Astrocyte (in vitro differentiated cells and primary cell): Measurements from ENCODE around the gene CFAP57. TPM values are rescaled to one million over a fixed set of nuclear protein-coding genes. Genes with fewer than 3 reads are reported as not detected.

ENCODE experiments used
- DNase-seq: peaks from one replicate; pipeline ENCODE4 v3.0.0-alpha.2; 2010; ENCODE audit warnings: low read depth
- FAIRE-seq: peaks from 2 replicates; lab custom pipeline; 2011; peaks lifted over from hg19 to GRCh38; lab: Jason Lieb, UNC
- H2AFZ ChIP-seq: 2 replicates; pipeline ENCODE4 v1.6.0; 2012; ENCODE audit warnings: low read depth, low read length, inconsistent platforms
- H3K27ac ChIP-seq: 2 replicates; pipeline ENCODE4 v1.5.1; 2011; ENCODE audit warnings: low read depth, low read length, inconsistent platforms
- H3K27me3 ChIP-seq: 2 replicates; pipeline ENCODE4 v1.6.0; 2011; ENCODE audit warnings: low read length, inconsistent platforms; ENCODE audit not compliant: insufficient read depth
- H3K36me3 ChIP-seq: 2 replicates; pipeline ENCODE4 v1.5.1; 2011; ENCODE audit warnings: low read length, inconsistent platforms; ENCODE audit not compliant: insufficient read depth
- H3K4me1 ChIP-seq: 2 replicates; pipeline ENCODE4 v1.5.1; 2011; ENCODE audit warnings: low read length, inconsistent platforms; ENCODE audit not compliant: insufficient read depth
- H3K4me2 ChIP-seq: 2 replicates; pipeline ENCODE4 v1.6.0; 2012; ENCODE audit warnings: low read length, inconsistent platforms
- H3K4me3 ChIP-seq: 2 replicates; pipeline ENCODE4 v1.5.1; 2011; ENCODE audit warnings: low read depth, mild to moderate bottlenecking, low read length, inconsistent platforms; ENCODE audit not compliant: insufficient read depth
- H3K79me2 ChIP-seq: 2 replicates; pipeline ENCODE4 v1.6.0; 2012; ENCODE audit warnings: mild to moderate bottlenecking, low read length, inconsistent platforms; ENCODE audit not compliant: insufficient read depth
- H3K9ac ChIP-seq: 2 replicates; pipeline ENCODE4 v1.6.0; 2012; ENCODE audit warnings: mild to moderate bottlenecking, low read length, inconsistent platforms
- H3K9me3 ChIP-seq: 2 replicates; pipeline ENCODE4 v1.5.1; 2012; ENCODE audit warnings: low read depth, mild to moderate bottlenecking, low read length, inconsistent platforms; ENCODE audit not compliant: insufficient read depth
- H4K20me1 ChIP-seq: 2 replicates; pipeline ENCODE4 v1.6.0; 2012; ENCODE audit warnings: low read length, inconsistent platforms; ENCODE audit not compliant: insufficient read depth
- H3K27ac Mint-ChIP-seq: one replicate; pipeline ENCODE4 v1.8.0; 2021; ENCODE audit warnings: mild to moderate bottlenecking, mixed read lengths; ENCODE audit not compliant: unreplicated experiment
- H3K27me3 Mint-ChIP-seq: one replicate; pipeline ENCODE4 v1.8.0; 2021; ENCODE audit warnings: low read depth, mixed read lengths; ENCODE audit not compliant: unreplicated experiment
- H3K36me3 Mint-ChIP-seq: one replicate; pipeline ENCODE4 v1.8.0; 2021; ENCODE audit warnings: low read depth, mixed read lengths; ENCODE audit not compliant: unreplicated experiment
- H3K4me1 Mint-ChIP-seq: one replicate; pipeline ENCODE4 v1.8.0; 2021; ENCODE audit warnings: low read depth, mixed read lengths; ENCODE audit not compliant: unreplicated experiment
- H3K4me3 Mint-ChIP-seq: one replicate; pipeline ENCODE4 v1.8.0; 2021; ENCODE audit warnings: mild to moderate bottlenecking, moderate library complexity, mixed read lengths; ENCODE audit not compliant: unreplicated experiment
- H3K9me3 Mint-ChIP-seq: one replicate; pipeline ENCODE4 v1.8.0; 2021; ENCODE audit warnings: mild to moderate bottlenecking, mixed read lengths; ENCODE audit not compliant: unreplicated experiment
- EZH2 ChIP-seq: IDR thresholded peaks from 2 replicates; pipeline ENCODE4 v1.6.1; 2012; ENCODE audit warnings: mild to moderate bottlenecking, low read length, inconsistent platforms; ENCODE audit not compliant: insufficient read depth
- total RNA-seq: library from RNA; stranded (reverse); gene quantifications from 2 replicates; pipeline ENCODE4 v1.2.1, GENCODE V29; 2021
- TF ChIP-seq, protein P1 (sequence below): IDR thresholded peaks from 2 replicates; pipeline ENCODE4 v1.5.1; 2011; ENCODE audit warnings: low read depth, mild to moderate bottlenecking, inconsistent platforms, low read length, moderate library complexity; ENCODE audit not compliant: insufficient read depth

The CFAP57 gene
- total RNA-seq, 1 donor from 2014 or later: 0.18 TPM

GRCh38 chr1:43233631-43234030 lies 61.5 kb downstream of the CFAP57 start:
- Mint-ChIP-seq H3K36me3 (no peaks in the 10 kb centered on the region), H3K9me3 (no peaks in the 10 kb centered on the region), H3K4me1 (peaks cover 12% of the 10 kb centered on the region), H3K4me3 (no peak overlapping the region), H3K27me3 (peaks cover 20% of the 10 kb centered on the region), H3K27ac (no peak overlapping the region)
- DNase-seq (no peak), FAIRE-seq (no peak)
- Histone ChIP-seq H3K4me1 (peaks cover 13% of the 10 kb centered on the region), H3K36me3 (no peaks in the 10 kb centered on the region), H3K9ac (no peak overlapping the region), H4K20me1 (no peaks in the 10 kb centered on the region), H3K9me3 (no peaks in the 10 kb centered on the region), H3K4me2 (no peak overlapping the region), H3K79me2 (no peaks in the 10 kb centered on the region), H3K27ac (no peak overlapping the region), H3K27me3 (no peaks in the 10 kb centered on the region), H3K4me3 (no peak overlapping the region), H2AFZ (no peak overlapping the region)
- TF ChIP-seq, protein P1, sequence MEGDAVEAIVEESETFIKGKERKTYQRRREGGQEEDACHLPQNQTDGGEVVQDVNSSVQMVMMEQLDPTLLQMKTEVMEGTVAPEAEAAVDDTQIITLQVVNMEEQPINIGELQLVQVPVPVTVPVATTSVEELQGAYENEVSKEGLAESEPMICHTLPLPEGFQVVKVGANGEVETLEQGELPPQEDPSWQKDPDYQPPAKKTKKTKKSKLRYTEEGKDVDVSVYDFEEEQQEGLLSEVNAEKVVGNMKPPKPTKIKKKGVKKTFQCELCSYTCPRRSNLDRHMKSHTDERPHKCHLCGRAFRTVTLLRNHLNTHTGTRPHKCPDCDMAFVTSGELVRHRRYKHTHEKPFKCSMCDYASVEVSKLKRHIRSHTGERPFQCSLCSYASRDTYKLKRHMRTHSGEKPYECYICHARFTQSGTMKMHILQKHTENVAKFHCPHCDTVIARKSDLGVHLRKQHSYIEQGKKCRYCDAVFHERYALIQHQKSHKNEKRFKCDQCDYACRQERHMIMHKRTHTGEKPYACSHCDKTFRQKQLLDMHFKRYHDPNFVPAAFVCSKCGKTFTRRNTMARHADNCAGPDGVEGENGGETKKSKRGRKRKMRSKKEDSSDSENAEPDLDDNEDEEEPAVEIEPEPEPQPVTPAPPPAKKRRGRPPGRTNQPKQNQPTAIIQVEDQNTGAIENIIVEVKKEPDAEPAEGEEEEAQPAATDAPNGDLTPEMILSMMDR: no peak
- no peak for TF ChIP-seq EZH2

- peaks cover 12% of the 10 kb centered on the region for H3K4me1 Mint-ChIP-seq
- Histone ChIP-seq H4K20me1 (no peaks in the 10 kb centered on the region), H3K79me2 (no peaks in the 10 kb centered on the region), H3K9ac (no peak overlapping the region), H3K4me1 (peaks cover 13% of the 10 kb centered on the region), H3K27ac (no peak overlapping the region), H3K36me3 (no peaks in the 10 kb centered on the region), H3K4me3 (no peak overlapping the region), H3K9me3 (no peaks in the 10 kb centered on the region), H3K27me3 (no peaks in the 10 kb centered on the region), H3K4me2 (no peak overlapping the region), H2AFZ (no peak overlapping the region)
- no peaks in the 10 kb centered on the region for H3K36me3 Mint-ChIP-seq
- peaks cover 18% of the 10 kb centered on the region for H3K27me3 Mint-ChIP-seq
- TF ChIP-seq EZH2: no peak
- TF ChIP-seq, protein P1: no peak
- H3K4me3 Mint-ChIP-seq: no peak overlapping the region
- H3K9me3 Mint-ChIP-seq: no peaks in the 10 kb centered on the region
- DNase-seq: no peak
- FAIRE-seq: no peak
- no peak overlapping the region for H3K27ac Mint-ChIP-seq
Observed at GRCh38 chr1:43234267-43234666, 62.1 kb downstream of the CFAP57 start.

DNA sequence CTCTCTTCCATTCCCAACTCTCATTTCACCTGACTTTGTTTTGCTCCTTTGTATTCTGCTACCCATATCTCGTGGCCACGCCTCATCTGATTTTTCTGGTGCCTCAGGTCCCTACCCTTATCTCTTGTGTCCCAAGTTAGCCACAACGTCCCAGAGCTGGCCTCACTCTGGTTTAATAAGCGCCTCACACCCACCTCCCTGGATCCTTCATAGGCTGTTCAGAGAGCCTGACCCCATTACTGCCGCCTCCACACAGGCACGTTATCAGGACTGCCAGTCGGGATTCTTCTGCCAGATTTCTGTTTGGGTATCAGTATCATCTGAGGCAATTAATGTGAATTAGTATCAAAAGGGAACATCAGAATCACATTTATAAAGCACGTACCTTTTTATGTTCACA lies 62.9 kb downstream of the CFAP57 start:
- Histone ChIP-seq H2AFZ (no peak overlapping the region), H3K4me2 (no peak overlapping the region), H3K27me3 (no peaks in the 10 kb centered on the region), H3K27ac (no peak overlapping the region), H3K4me3 (no peak overlapping the region), H3K36me3 (no peaks in the 10 kb centered on the region), H3K9me3 (no peaks in the 10 kb centered on the region), H3K79me2 (no peaks in the 10 kb centered on the region), H3K9ac (no peak overlapping the region), H3K4me1 (peaks cover 13% of the 10 kb centered on the region), H4K20me1 (no peaks in the 10 kb centered on the region)
- FAIRE-seq (no peak), DNase-seq (no peak)
- Mint-ChIP-seq H3K4me1 (peaks cover 12% of the 10 kb centered on the region), H3K4me3 (no peak overlapping the region), H3K9me3 (no peaks in the 10 kb centered on the region), H3K36me3 (no peaks in the 10 kb centered on the region), H3K27me3 (peaks cover 18% of the 10 kb centered on the region), H3K27ac (no peak overlapping the region)
- TF ChIP-seq, protein P1: no peak
- no peak for TF ChIP-seq EZH2
